Daoy (cell line): Measurements from ENCODE around the gene SLC9C2. TPM values are rescaled to one million over a fixed set of nuclear protein-coding genes. Genes with fewer than 3 reads are reported as not detected.
"Not testable (repeated sequence)": the region's sequence is repeated elsewhere in the genome, so short reads cannot be mapped to it uniquely, and the experiment has no call there.

Source experiments
- DNase-seq: peaks from one replicate; pipeline ENCODE4 v3.0.0-alpha.2; 2015; ENCODE audit warnings: low read depth
- total RNA-seq: library from RNA; depleted of rRNA; stranded (reverse); fragments of >200 nt; shearing (Covaris generic); gene quantifications from 2 replicates; pipeline ENCODE4 v1.2.3, GENCODE V29; 2014

SLC9C2 gene
- total RNA-seq, 1 experiment from 2014 or later: not detected

- no peak for DNase-seq
Measured at GRCh38 chr1:173484276-173484675, 118.6 kb downstream of the SLC9C2 start.

GRCh38 chr1:173482683-173483082 lies 120.2 kb downstream of the SLC9C2 start:
- DNase-seq: no peak

DNA sequence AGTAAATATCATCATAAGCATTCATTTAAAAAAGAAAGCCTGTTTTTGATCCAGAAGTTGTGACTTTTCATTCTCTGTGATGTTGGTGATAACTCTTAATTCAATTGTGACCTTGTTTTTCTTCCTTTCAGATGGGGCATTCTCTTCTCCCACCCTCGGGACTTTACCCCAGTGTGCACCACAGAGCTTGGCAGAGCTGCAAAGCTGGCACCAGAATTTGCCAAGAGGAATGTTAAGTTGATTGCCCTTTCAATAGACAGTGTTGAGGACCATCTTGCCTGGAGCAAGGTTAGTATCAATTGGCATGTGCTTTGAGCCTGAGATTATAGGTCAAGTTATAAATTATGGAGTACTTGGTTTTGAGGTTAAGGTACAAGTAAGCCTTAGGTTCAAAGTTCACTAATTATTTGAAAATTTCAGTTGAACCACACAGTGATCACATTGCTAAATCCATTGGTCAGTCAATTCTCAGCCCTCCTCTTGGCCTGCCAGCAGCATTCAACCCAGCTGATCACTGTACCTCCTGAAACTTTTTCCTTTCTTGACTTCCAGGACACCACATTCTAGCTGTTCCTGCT lies 121.6 kb downstream of the SLC9C2 start:
- DNase-seq: no peak

GRCh38 chr1:173479649-173480048 lies 123.2 kb downstream of the SLC9C2 start:
- DNase-seq: no peak

DNA sequence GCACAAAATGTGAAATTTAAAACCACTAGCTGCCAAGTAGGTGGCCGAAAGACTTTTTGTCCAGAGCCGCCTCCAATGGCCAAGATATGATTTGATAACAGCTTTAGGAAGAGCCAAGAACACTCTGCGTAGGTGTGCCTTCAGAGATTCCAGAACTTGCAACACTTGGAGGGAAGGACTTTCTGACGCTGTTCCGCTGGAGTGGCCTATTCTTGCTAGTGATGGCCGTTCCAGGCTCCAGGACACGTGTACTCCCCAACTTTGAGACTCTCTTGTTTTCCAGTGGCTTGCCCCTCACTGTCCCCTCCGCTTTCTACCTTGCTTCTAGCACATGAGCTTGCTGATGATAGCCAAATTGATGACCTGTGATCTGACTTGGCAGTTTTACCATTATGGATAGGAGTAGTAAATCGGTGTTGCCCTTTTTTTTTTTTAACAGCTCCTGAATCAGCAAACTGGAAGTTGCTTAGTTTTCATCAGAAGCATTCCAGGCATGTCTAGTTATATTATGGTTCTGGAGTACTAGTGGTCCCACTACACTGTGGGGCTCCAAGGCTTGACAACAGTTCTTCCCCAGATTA lies 124.7 kb downstream of the SLC9C2 start:
- peak; percentile 66 for DNase-seq

GRCh38 chr1:173477286-173478093 lies 125.4 kb downstream of the SLC9C2 start, which contains the start of gene PRDX6:
Gene PRDX6, plus strand, starts transcription at chr1:173477335. Its CDS starts 63 bp downstream, at chr1:173477398.
- no peak for DNase-seq

DNA sequence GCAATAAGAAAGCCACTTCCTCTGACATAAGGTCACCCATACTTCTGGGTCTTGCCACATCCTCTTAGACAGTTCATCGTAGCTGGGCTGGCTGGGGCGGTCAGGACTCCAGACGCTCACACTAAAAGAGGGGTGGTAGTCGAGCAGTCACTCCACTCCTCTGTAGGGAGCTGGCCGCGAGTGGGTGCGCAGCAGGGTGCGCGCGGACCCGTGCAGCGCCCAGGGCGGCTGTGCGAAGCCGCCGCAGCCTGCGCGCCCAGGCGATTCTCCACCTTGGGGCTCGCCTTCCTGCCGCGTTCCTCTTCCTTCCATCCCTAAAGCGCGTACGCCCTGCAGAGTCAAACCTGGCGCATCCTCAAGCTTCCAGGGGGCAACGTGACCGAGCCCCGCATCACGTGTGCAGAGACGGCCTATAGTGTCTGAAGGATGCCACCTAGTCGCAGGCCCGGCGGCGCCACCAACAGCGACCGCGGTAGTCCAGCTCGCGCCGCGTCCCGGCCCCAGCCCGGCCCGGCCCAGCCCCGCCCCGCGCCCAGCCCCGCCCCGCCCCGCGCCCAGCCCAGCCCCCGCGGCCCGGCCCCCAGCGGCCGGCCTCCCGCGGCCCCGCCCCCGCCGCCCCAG lies 126.1 kb downstream of the SLC9C2 start:
- peak; percentile 95 for DNase-seq

GRCh38 chr1:173476197-173476664 lies 126.6 kb downstream of the SLC9C2 start:
- DNase-seq: no peak

- peak; percentile 29 for DNase-seq
Measured at GRCh38 chr1:173475564-173476196, 127.2 kb downstream of the SLC9C2 start.

DNA sequence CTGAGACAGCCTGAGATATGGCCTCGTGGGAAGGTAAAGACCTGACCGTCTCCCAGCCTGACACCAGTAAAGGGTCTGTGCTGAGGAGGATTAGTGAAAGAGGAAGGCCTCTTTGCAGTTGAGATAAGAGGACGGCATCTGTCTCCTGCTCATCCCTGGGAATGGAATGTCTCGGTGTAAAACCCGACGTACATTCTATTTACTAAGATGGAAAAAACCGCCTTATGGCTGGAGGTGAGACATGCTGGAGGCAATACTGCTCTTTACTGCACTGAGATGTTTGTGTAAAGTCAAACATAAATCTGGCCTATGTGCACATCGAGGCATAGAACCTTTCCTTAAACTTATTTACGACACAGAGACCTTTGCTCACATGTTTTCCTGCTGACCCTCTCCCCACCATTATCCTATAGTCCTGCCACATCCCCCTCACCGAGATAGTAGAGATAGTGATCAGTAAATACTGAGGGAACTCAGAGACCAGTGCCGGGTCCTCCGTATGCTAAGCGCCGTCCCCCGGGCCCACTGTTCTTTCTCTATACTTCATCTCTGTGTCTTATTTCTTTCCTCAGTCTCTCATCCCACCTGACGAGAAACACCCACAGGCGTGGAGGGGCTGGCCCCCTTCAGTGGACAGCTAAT lies 128.0 kb downstream of the SLC9C2 start:
- not testable (repeated sequence) for DNase-seq

DNA sequence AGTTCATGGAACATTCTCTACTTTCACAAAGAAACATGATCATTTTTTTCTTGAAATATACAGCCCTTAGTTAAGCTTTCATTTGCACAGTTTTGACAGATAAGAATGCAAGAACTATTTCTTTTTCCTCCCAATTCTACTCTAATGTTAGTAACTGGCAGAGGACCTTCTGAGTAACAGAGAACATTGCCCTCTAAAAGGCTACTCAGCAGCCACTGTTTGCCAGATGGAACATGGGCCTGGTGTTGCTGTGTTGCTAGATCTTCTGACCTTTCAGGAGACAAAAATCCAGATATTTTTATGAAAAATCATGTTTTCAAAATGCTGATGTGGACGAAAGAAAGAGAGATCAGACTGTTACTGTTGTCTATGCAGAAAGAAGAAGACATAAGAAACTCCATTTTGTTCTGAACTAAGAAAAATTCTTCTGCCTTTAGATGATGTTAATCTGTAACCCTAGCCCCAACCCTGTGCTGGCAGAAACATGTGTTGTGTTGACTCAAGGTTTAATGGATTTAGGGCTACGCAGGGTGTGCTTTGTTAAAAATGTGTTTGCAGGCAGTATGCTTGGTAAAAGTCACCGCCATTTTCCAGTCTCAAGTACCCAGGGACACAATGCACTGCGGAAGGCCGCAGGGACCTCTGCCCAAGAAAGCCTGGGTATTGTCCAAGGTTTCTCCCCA lies 128.6 kb downstream of the SLC9C2 start:
- no peak for DNase-seq

- DNase-seq: peak; percentile 65
Measured at GRCh38 chr1:173473599-173474011, 129.3 kb downstream of the SLC9C2 start.

DNA sequence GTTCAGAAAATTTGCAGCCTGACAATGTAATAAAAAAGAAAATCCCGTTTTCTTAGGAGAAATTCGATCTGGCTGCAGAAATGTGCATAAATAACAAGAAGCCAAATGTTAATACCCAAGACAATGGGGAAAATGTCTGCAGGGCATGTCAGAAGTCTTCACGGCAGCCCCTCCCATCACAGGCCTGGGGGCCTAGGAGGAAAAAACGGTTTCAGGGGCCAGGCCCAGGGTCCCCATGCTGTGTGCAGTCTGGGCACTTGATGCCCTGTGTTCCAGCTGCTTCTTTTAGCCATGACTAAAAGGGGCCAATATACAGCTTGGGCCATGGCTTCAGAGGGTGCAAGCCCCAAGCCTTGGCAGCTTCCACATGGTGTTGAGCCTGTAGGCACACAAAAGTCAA lies 132.3 kb downstream of the SLC9C2 start:
- DNase-seq: no peak

DNA sequence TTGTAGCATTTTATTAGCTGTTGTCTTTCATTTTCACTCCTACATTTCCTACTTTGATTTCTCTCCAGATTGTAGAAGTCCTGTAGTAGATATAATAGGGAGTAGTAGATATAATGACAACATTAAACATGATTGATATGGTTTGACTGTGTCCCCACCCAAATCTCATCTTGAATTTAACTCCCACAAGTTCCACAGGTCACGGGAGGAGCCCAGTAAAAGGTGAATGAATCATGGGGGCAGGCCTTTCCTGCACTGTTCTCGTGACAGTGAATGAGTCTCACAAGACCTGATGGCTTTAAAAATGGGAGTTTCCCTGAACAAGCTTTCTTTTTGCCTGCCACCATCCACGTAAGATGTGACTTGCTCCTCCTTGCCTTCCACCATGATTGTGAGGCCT lies 133.2 kb downstream of the SLC9C2 start:
- DNase-seq: no peak

GRCh38 chr1:173467426-173467825 lies 135.4 kb downstream of the SLC9C2 start:
- no peak for DNase-seq

- not testable (repeated sequence) for DNase-seq
Measured at GRCh38 chr1:173464185-173464584, 138.7 kb downstream of the SLC9C2 start.

- not testable (repeated sequence) for DNase-seq
Measured at GRCh38 chr1:173462666-173463065, 140.2 kb downstream of the SLC9C2 start.

GRCh38 chr1:173459885-173460284 lies 143.0 kb downstream of the SLC9C2 start:
- no peak for DNase-seq

GRCh38 chr1:173454966-173455524 lies 147.8 kb downstream of the SLC9C2 start:
- DNase-seq: no peak

GRCh38 chr1:173453982-173454381 lies 148.9 kb downstream of the SLC9C2 start:
- DNase-seq: no peak
